ENCODE results near the gene OR52A5. TPM values are rescaled to one million over a fixed set of nuclear protein-coding genes. Genes with fewer than 3 reads are reported as not detected.

The OR52A5 gene
- total RNA-seq, 1 donor from 2014 or later, result not detected

GRCh38 chr11:5123802-5124521 is 14.2 kb downstream of the OR52A5 start:
- peaks cover 2% of the 10 kb centered on the region for H3K4me1 Mint-ChIP-seq (ENCODE audit: low read depth)
- no peak overlapping the region for H3K27ac Mint-ChIP-seq (ENCODE audit: unreplicated experiment)
- no peaks in the 10 kb centered on the region for H3K36me3 Mint-ChIP-seq (ENCODE audit: low read depth)

GRCh38 chr11:5118893-5119292 is 19.3 kb downstream of the OR52A5 start:
- no peak overlapping the region for H3K4me3 Mint-ChIP-seq (ENCODE audit: unreplicated experiment)
- no peaks in the 10 kb centered on the region for H3K36me3 Mint-ChIP-seq (ENCODE audit: low read depth)
- peaks cover 6% of the 10 kb centered on the region for H3K9me3 Mint-ChIP-seq (ENCODE audit: low read depth)
- no peak for TF ChIP-seq CTCF (IDR thresholded peaks at IDR 0.05)
- no peaks in the 10 kb centered on the region for H3K4me1 Mint-ChIP-seq (ENCODE audit: low read depth)
- DNase-seq (ENCODE audit: low spot score), result no peak
- H3K27ac Mint-ChIP-seq (ENCODE audit: unreplicated experiment), result no peak overlapping the region
- peaks cover 29% of the 10 kb centered on the region for H3K27me3 Mint-ChIP-seq (ENCODE audit: low read depth)

More at GRCh38 chr11:5123802-5124521, 14.2 kb downstream of the OR52A5 start:
- Mint-ChIP-seq H3K27me3 (ENCODE audit: low read depth) (peaks cover 29% of the 10 kb centered on the region), H3K4me3 (ENCODE audit: unreplicated experiment) (no peak overlapping the region), H3K9me3 (ENCODE audit: low read depth) (no peaks in the 10 kb centered on the region)
- peak; percentile 92 for TF ChIP-seq CTCF (IDR thresholded peaks at IDR 0.05)
- no peak for DNase-seq (ENCODE audit: low spot score)

GRCh38 chr11:5117588-5117987 is 20.6 kb downstream of the OR52A5 start:
- DNase-seq (ENCODE audit: low spot score), result no peak
- Mint-ChIP-seq H3K36me3 (ENCODE audit: low read depth) (no peaks in the 10 kb centered on the region), H3K27ac (ENCODE audit: unreplicated experiment) (no peak overlapping the region), H3K4me1 (ENCODE audit: low read depth) (no peaks in the 10 kb centered on the region), H3K27me3 (ENCODE audit: low read depth) (peaks cover 22% of the 10 kb centered on the region), H3K9me3 (ENCODE audit: low read depth) (peaks cover 6% of the 10 kb centered on the region), H3K4me3 (ENCODE audit: unreplicated experiment) (no peak overlapping the region)
- TF ChIP-seq CTCF (IDR thresholded peaks at IDR 0.05), result no peak

- no peak overlapping the region for H3K4me3 Mint-ChIP-seq (ENCODE audit: unreplicated experiment)
- TF ChIP-seq CTCF (IDR thresholded peaks at IDR 0.05), result no peak
- H3K27ac Mint-ChIP-seq (ENCODE audit: unreplicated experiment), result no peak overlapping the region
- H3K36me3 Mint-ChIP-seq (ENCODE audit: low read depth), result no peaks in the 10 kb centered on the region
- peaks cover 6% of the 10 kb centered on the region for H3K9me3 Mint-ChIP-seq (ENCODE audit: low read depth)
- peaks cover 23% of the 10 kb centered on the region for H3K27me3 Mint-ChIP-seq (ENCODE audit: low read depth)
- no peaks in the 10 kb centered on the region for H3K4me1 Mint-ChIP-seq (ENCODE audit: low read depth)
- DNase-seq (ENCODE audit: low spot score), result no peak
Observed at GRCh38 chr11:5115339-5115738, 22.8 kb downstream of the OR52A5 start.

- no peaks in the 10 kb centered on the region for H3K9me3 Mint-ChIP-seq (ENCODE audit: low read depth)
- no peak for DNase-seq (ENCODE audit: low spot score)
- no peak overlapping the region for H3K27ac Mint-ChIP-seq (ENCODE audit: unreplicated experiment)
- H3K4me3 Mint-ChIP-seq (ENCODE audit: unreplicated experiment), result no peak overlapping the region
- H3K36me3 Mint-ChIP-seq (ENCODE audit: low read depth), result no peaks in the 10 kb centered on the region
- no peaks in the 10 kb centered on the region for H3K4me1 Mint-ChIP-seq (ENCODE audit: low read depth)
- H3K27me3 Mint-ChIP-seq (ENCODE audit: low read depth), result peaks cover 11% of the 10 kb centered on the region
- no peak for TF ChIP-seq CTCF (IDR thresholded peaks at IDR 0.05)
Observed at GRCh38 chr11:5107285-5107684, 30.9 kb downstream of the OR52A5 start.

All from chondrocyte (in vitro differentiated cells).